HG03025 (cell line): Measurements from ENCODE around the gene WBP1L.
"Not testable (repeated sequence)": the region's sequence is repeated elsewhere in the genome, so short reads cannot be mapped to it uniquely, and the experiment has no call there.

Experiments used
- ATAC-seq: cut with Tn5 transposase; IDR thresholded peaks from one replicate; pipeline ENCODE4 v1.9.1; 2021; ENCODE audit warnings: mild to moderate bottlenecking, moderate library complexity; ENCODE audit not compliant: unreplicated experiment, low FRiP score

The WBP1L gene

DNA sequence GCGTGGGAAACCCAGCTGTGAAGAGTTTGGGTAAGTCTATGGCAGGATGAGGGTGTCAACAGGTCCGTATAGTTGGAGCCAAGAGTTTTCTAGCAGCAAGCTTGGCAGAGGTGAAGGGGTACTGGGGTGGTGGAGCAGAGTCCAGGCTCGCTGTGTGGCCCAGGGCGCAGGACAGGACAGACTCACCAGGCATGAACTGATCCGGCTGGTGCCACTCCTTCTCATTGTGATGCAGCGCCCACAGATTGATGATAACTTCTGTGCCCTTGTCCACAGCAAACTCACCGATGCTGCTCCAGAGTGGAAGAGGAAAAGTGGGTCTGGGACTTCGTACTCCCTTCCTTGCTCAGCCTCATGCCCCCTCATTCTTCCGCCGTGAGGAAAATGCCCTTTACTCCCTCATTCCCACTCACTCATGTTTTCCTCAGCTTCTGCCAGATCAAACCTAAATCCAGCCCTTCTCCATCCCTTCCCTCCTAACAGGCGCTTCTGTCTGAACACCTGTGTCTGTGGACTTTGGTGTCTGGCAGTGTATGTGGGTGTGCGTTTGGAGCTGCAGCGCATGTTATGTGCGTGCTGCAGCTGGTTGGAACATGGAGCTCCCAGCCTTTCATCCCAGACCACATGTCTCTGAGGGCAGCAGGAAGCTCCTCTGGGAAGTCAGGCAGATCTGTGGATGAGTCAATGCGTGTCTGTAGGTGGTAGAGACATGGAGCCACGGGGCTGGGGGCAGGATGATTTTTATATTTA is 87.7 kb downstream of the WBP1L start:
- no peak for ATAC-seq

DNA sequence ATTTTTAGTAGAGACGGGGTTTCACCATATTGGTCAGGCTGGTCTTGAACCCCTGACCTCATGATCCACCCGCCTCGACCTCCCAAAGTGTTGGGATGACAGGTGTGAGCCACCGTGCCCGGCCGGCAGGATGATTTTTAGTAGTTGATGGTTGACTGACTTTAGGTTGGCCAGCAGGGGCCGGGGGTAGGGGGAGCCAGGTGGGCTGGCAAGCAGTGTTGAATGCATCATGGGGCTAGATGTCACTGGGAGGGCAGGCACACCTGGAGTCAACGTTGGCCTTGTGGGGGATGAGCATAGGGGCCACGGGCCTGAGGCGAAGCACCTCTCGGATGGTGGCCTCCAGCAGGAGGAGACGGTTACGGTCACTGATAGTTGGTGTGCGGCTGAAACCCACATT is 88.5 kb downstream of the WBP1L start:
- no peak for ATAC-seq

DNA sequence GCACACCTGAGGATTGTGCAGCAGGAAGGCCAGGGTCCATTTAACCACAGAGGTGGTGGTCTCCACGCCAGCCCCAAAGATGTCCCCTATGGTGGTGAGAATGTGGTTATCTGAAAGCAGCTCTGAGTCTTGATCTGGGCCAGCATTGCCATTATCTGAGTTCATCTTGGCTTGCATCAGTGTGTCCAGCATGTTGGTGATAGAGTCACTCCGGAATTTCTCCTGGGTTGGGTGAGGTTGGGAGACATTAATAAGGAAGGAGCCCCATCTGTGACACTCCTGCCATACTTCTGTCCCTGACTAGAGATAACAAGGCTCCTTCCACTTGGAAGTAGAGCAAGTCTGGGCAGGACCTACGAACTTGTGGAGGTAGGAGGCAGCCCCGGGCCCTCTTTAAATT is 89.2 kb downstream of the WBP1L start:
- no peak for ATAC-seq

DNA sequence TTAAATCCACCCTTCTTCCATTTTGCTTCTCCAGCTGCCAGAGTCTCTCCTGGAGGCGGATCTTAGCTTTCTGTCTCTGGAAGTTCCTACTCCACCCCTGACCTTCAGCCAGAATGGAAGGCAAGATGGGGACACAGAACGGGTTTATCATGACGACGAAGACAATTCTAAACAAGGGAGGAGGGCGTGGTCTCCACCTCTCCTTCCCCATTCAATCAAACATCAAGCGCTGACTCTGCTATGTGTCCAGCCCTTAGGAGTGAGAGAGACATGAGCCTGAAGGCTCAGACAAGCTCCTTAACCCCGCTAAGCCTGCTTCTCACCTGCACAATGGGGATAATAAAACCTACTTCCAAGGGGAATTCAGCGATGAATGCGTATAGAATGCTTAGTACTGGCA is 90.4 kb downstream of the WBP1L start:
- no peak for ATAC-seq

DNA sequence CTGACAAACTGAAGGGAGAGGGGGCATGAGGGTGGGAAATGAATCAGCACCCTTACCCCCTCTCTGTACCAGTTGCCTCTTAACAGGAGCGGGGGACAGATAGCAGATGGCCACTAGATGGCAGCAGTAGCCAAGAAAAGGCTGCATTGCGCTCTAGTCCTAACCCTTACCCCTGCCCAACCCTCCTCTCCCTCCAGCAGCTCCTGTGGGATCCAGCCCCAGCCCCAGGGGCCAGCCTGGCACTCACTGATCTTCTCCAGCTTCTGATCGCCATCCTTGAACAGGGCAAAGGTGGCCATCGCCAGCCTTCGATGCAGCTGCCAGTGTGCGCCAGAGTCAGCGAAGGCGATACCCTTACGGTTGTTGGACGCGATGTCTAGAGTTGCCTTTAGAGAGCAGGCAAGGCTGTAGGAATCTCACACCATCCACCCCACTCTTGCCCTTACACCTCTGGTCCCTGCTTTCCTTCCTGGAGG is 91.3 kb downstream of the WBP1L start:
- no peak for ATAC-seq

DNA sequence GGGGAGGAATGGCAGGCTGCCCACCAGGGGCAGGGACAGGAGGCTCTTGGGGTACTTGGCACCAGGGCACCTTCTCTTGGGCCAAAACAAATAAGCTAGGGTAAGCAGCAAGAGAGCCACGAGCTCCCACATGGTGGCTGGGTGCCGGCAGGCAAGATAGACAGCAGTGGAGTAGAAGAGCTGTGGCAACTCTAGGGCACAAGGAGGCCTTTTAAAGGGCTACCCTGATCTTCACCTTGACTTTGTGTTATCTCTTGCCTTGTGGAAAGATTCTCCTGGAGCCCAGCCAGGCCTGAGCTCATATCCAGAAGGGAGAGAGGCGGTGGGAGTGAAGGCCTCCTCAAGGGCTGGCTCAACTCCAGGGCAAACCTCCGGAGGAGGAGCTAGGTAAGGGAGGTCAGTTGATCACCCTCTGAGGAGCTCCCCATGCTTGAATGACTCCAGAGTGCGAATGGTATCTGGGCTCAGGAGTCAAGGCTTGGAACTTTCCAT is 93.5 kb downstream of the WBP1L start, which contains the start of gene CYP17A1:
Gene CYP17A1 (minus strand): TSS at position 184 of the 492 bp plus-strand sequence. CDS start 52 bp downstream, at position 132.
- no peak for ATAC-seq

DNA sequence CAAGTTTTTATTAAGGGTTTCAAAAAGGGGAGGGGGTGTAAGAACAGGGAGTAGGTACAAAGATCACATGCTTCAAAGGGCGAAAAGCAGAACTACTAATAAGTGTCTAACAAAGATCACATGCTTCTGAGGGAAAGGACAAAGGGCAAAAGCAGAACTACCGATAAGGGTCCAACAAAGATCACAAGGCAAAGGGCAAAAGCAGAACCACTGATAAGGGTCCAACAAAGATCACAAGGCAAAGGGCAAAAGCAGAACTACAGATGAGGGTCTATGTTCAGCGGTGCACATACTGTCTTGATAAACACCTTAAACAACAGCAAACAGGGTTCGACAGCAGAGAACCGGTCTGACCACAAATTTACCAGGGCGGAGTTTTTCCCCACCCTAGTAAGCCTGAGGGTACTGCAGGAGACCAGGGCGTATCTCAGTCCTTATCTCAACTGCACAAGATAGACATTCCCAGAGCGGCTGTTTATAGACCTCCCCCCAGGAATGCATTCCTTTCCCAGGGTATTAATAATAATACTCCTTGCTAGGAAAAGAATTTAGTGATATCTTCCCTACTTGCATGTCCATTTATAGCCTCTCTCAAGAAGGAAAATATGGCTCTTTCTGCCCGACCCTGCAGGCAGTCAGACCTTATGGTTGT is 94.7 kb downstream of the WBP1L start:
- ATAC-seq = not testable (repeated sequence)

DNA sequence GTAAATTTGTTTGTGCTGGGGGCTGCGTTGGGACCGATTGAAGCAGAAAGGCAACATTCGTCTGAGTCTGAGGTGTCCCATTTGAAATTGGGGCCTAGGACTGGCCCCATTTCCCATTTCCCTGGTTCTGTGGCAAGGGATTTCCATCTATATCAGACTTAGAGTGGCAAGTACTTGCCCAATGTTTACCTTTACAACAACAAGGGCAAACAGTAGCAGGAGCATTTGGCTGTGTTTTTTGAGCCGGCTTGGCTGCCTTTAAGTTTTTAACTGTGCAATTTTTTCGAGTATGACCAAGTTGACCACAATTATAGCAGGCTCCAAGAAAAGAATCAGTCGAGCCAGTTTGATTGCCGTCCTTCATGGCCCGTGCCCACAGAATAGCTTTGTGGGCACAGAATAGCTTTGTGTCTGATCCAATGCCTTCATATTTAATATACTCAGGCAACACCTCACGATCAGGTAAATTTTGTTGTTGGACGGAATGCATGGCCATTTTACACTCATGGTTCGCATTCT is 98.1 kb downstream of the WBP1L start:
- no peak for ATAC-seq

DNA sequence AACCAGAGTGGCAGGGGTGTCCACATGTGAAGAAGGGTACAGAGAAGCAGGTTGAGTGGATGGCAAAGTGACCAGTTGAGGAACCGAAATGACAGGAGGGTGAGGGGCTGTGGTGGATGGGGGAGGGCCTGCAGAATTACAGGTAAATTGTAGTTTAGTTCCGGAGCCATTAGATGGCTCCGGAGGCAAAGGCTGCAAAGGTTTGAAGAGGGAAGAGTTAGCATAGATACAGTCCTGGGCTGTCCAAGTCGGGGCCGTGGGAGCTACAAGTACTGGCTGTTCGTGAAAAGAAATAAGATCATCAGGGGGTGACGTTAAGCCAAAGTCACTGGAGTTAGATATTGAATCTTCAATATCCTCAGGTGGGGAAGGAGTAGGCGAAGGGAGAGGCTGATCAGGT is 99.4 kb downstream of the WBP1L start:
- not testable (repeated sequence) for ATAC-seq

DNA sequence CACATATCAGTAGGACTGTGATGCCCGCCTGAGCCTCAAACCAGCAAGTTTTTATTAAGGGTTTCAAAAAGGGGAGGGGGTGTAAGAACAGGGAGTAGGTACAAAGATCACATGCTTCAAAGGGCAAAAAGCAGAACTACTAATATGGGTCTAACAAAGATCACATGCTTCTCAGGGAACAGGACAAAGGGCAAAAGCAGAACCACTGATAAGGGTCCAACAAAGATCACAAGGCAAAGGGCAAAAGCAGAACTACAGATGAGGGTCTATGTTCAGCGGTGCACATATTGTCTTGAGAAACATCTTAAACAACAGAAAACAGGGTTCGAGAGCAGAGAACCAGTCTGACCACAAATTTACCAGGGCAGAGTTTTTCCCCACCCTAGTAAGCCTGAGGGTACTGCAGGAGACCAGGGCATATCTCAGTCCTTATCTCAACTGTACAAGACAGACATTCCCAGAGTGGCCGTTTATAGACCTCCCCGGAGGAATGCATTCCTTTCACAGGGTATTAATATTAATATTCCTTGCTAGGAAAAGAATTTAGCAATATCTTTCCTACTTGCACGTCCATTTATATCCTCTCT is 100.5 kb downstream of the WBP1L start:
- ATAC-seq = not testable (repeated sequence)

DNA sequence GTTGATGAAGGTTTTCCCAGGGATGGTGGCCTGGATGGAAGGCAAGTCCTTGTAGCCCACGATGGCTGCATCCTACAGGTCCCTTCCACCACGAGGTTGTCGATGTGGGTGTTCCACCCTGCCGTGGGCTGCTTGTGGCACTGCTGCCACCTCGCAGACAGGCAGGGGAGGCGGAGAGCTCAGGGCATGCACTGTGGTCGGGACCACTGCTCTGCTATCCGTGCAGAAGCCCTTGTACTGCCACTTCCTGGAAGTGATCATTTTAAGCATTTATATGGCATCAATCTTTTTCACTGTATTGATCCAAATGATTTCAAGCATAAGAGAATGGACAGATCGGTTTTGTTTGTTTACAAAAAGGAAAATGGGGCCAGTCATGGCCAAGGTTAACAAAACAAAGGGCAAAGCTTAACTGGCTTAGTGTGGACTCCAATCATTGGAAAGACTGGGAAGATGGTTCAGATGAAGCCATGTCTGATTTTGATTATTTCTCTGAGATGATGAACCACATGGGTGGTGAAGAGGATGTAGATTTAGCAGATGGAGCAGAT is 101.7 kb downstream of the WBP1L start:
- ATAC-seq = no peak

DNA sequence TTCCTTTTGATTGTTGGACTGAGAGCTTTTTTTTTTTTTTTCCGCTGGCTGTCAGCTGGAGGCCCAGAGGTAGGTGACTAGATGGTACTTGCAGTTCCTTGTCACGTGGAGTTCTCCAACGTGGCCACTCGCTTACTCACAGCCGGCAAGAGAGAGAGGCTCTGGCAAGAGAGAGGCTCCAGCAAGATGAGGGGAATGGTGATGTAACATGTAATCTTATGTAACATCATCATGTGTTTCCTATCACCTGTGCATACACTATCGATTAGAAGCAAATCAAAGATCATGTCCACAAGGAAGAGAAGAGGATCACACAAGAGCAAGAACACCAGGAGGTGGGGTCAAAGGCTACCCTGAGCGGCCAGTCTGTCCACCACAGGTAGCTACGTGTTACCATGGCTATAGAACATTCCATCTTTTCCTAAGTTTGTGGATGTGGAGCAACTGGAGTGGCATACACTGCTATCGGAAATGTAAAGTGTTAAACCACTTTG is 106.3 kb downstream of the WBP1L start:
- ATAC-seq = no peak

DNA sequence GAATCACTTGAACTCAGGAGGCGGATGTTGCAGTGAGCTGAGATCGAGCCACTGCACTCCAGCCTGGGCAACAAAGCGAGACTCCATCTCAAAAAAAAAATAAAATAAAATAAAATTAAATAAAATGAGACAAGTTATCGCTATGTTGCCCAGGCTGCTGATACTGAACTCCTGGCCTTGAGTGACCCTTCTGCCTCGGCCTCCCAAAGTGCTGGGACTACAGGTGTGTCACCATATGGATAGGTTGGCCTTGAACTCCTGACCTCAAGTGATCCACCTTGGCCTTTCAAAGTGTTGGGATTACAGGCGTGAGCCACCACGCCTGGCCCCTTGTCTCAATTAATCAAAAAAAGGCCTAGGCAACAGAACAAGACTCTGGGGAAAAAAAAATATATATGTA is 109.5 kb downstream of the WBP1L start:
- not testable (repeated sequence) for ATAC-seq

DNA sequence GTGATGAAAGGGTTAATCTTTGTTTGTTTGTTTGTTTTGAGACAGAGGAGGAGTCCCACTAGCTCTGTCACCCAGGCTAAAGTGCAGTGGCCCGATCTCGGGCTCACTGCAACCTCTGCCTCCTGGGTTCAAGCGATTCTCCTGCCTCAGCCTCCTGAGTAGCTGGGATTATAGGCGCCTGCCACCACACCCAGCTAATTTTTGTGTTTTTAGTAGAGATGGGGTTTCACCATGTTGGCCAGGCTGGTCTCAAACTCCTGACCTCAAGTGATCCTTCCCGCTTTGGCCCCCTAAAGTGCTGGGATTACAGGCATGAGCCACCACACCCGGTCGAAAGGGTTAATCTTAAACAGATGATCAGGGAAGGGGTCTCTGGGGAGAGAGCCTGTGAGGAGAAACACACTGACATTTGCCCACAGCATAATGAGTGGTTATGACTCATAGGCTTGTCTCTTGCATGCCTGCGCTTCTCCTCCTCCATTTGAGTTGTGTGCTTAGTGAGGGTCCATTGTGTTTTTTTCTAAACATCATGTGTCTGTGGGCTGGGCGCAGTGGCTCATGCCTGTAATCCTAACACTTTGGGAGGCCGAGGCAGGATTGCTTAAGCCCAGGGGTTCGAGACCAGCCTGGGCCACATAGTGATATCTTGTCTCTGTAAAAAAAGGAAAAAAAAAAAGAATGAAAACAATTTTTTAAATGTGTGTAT is 112.1 kb downstream of the WBP1L start:
- not testable (repeated sequence) for ATAC-seq

DNA sequence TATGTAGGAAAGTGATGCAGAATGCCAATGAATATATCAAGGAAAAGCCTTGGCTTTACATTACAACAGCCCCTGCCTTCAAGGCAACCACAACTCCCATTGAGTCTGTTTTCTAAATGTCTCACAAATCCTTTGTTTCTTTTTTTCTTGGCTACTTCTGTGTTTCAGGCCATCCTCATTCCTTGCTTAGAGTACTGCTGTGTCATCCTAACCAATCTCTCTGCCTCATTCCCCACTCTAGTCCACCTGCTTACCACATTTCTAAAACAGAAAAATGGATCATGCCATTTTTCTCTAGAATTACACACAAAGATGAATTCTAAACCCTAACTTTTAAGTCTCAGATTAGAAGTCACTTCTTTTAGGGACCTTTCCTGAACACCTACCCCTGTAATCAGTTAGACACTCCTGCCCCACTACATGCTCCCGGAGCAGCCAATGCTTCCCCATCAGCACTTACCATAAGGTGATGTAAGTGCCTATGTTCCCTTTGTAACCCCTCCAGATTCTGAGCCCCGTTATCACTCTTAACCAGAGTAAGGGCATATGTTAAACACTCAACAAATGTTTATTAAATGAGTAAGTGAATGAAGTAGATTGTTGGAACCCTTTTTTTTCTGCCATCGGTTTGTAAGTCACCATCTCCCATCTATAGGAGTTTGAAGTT is 113.1 kb downstream of the WBP1L start:
- no peak for ATAC-seq

DNA sequence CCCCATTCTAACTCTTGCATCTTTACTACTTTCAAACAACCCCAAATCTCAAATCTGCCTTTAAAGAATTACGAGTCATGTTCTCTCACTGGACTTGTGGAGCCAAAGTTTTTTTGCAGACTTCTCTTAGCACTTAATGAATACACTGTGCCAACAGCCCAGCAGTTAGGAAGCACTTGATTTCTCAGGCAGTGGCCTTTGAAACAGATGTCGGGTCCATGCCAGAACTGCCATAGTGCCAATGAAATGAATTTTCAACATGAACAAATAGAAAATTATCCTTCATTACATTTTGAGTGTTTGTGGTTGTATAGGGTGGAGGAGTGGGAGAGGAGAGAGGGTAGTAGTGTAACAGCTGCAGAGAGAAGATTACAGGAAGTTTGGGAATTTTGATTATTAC is 116.2 kb downstream of the WBP1L start:
- no peak for ATAC-seq

DNA sequence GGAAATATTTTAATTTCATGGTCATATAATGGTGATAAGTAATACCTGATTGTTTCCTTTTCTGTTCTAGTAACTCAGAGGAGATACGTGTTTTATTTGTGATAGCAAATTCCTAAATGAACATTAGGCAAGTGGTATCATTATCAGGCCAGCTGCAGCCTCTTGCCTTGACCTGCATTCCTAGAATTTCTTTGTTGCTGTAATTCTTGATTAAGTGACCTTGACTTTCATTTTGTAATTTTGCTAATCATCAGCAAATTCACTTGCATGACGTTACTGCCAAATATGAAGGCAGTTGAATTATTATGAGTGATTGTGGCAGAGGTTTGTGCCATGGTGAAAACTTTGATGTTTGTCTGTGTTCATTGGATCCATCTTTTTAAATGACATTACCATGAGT is 119.9 kb downstream of the WBP1L start:
- no peak for ATAC-seq

DNA sequence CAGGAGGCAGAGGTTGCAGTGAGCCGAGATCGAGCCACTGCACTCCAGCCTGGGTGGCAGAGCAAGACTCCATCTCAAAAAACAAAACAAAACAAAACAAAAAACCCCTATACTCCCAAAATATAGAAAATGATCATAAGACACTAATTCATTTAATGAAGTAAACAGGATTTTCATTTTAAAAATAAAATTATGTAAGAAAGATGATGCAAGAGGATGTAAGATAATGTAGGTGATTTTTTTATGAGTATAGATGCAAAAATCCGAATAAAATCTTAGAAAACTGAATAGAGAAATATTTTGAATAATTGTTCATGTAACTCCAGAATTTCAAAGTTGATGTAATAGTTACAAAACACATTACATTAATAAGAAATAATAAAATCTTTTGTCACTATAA is 121.9 kb downstream of the WBP1L start:
- ATAC-seq = no peak
